ENCODE measurements around the gene CALML4. TPM values are rescaled to one million over a fixed set of nuclear protein-coding genes. Genes with fewer than 3 reads are reported as not detected.

Gene CALML4
- total RNA-seq, 1 donor from 2014 or later, result 0.91 TPM

DNA sequence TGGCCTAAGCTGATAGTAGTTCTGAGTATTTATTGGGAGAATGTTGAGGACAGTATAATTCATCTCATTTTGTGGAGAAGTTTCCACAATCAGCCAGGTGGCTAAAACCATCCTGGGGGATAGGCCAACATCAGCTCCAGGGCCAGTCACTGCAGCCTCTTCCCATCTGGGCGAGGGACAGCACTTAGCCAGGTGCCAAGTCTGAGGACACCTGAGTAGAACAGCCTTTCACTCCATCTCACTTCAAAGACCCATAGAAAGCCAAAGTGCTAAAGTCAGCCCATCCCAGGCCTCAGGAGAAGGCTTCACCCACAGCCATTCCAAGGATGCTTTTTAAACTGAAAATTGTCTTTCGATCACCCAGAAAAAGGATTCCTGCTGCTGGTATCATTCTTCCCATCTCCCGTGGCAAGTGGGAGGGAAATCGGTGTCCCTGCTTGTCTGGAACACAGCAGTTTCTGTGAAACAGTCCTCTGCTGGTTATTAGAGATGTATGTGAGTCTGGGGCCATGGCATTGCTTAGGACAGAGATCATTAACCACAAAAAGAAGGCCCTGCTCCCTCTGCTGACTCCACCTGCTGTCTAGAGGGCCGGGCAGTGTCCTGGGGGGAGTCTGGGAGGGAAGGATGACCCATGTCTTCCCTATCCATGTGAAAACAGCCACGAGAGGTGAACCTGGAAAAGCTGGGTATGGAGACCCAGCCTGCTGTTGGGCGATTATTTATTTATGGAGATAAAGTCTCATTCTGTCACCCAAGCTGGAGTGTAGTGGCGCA lies 9.6 kb downstream of the CALML4 start:
- Histone ChIP-seq H3K27ac (ENCODE audit: low read depth, low read length) (no peak overlapping the region), H3K27me3 (ENCODE audit: insufficient read depth, low read length) (no peaks in the 10 kb centered on the region), H2AFZ (ENCODE audit: low read depth, low read length) (no peak overlapping the region), H3K36me3 (ENCODE audit: insufficient read depth, low read length) (peaks cover 15% of the 10 kb centered on the region), H4K20me1 (ENCODE audit: insufficient read depth, low read length) (peaks cover 5% of the 10 kb centered on the region), H3K79me2 (ENCODE audit: insufficient read depth, low read length) (no peaks in the 10 kb centered on the region), H3K9me3 (ENCODE audit: insufficient read depth, low read depth, low read length) (no peaks in the 10 kb centered on the region), H3K9ac (ENCODE audit: low read length) (no peak overlapping the region), H3K4me2 (ENCODE audit: low read length) (no peak overlapping the region), H3K4me3 (ENCODE audit: insufficient read depth, low read depth, low read length) (no peak overlapping the region), H3K4me1 (ENCODE audit: insufficient read depth, low read length) (no peaks in the 10 kb centered on the region)
- Mint-ChIP-seq H3K4me3 (ENCODE audit: unreplicated experiment) (no peak overlapping the region), H3K4me1 (ENCODE audit: low read depth, unreplicated experiment) (peaks cover 13% of the 10 kb centered on the region), H3K27ac (ENCODE audit: unreplicated experiment) (peak overlapping the region; percentile 8), H3K36me3 (ENCODE audit: low read depth, unreplicated experiment) (peaks cover 21% of the 10 kb centered on the region), H3K27me3 (ENCODE audit: low read depth, unreplicated experiment) (no peaks in the 10 kb centered on the region), H3K9me3 (ENCODE audit: unreplicated experiment) (no peaks in the 10 kb centered on the region)
- TF ChIP-seq EZH2 (IDR thresholded peaks at IDR 0.05; ENCODE audit: insufficient read depth, low read length), result no peak
- FAIRE-seq, result no peak
- DNase-seq (ENCODE audit: low read depth), result no peak

GRCh38 chr15:68192804-68193486 lies 12.2 kb downstream of the CALML4 start:
- Histone ChIP-seq H3K27ac (ENCODE audit: low read depth, low read length) (no peak overlapping the region), H3K27me3 (ENCODE audit: insufficient read depth, low read length) (no peaks in the 10 kb centered on the region), H3K4me2 (ENCODE audit: low read length) (no peak overlapping the region), H3K9ac (ENCODE audit: low read length) (no peak overlapping the region), H3K4me1 (ENCODE audit: insufficient read depth, low read length) (peaks cover 3% of the 10 kb centered on the region), H3K9me3 (ENCODE audit: insufficient read depth, low read depth, low read length) (no peaks in the 10 kb centered on the region), H3K4me3 (ENCODE audit: insufficient read depth, low read depth, low read length) (no peak overlapping the region), H2AFZ (ENCODE audit: low read depth, low read length) (no peak overlapping the region), H3K79me2 (ENCODE audit: insufficient read depth, low read length) (no peaks in the 10 kb centered on the region), H3K36me3 (ENCODE audit: insufficient read depth, low read length) (peaks cover 27% of the 10 kb centered on the region), H4K20me1 (ENCODE audit: insufficient read depth, low read length) (no peaks in the 10 kb centered on the region)
- H3K27me3 Mint-ChIP-seq (ENCODE audit: low read depth, unreplicated experiment), result no peaks in the 10 kb centered on the region
- no peak for FAIRE-seq
- no peak for DNase-seq (ENCODE audit: low read depth)
- peaks cover 23% of the 10 kb centered on the region for H3K36me3 Mint-ChIP-seq (ENCODE audit: low read depth, unreplicated experiment)
- no peak overlapping the region for H3K4me3 Mint-ChIP-seq (ENCODE audit: unreplicated experiment)
- TF ChIP-seq, protein P1, sequence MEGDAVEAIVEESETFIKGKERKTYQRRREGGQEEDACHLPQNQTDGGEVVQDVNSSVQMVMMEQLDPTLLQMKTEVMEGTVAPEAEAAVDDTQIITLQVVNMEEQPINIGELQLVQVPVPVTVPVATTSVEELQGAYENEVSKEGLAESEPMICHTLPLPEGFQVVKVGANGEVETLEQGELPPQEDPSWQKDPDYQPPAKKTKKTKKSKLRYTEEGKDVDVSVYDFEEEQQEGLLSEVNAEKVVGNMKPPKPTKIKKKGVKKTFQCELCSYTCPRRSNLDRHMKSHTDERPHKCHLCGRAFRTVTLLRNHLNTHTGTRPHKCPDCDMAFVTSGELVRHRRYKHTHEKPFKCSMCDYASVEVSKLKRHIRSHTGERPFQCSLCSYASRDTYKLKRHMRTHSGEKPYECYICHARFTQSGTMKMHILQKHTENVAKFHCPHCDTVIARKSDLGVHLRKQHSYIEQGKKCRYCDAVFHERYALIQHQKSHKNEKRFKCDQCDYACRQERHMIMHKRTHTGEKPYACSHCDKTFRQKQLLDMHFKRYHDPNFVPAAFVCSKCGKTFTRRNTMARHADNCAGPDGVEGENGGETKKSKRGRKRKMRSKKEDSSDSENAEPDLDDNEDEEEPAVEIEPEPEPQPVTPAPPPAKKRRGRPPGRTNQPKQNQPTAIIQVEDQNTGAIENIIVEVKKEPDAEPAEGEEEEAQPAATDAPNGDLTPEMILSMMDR (IDR thresholded peaks at IDR 0.05; ENCODE audit: insufficient read depth, low read depth, low read length), result no peak
- TF ChIP-seq EZH2 (IDR thresholded peaks at IDR 0.05; ENCODE audit: insufficient read depth, low read length), result no peak
- H3K4me1 Mint-ChIP-seq (ENCODE audit: low read depth, unreplicated experiment), result peaks cover 9% of the 10 kb centered on the region
- no peak overlapping the region for H3K27ac Mint-ChIP-seq (ENCODE audit: unreplicated experiment)
- H3K9me3 Mint-ChIP-seq (ENCODE audit: unreplicated experiment), result no peaks in the 10 kb centered on the region

DNA sequence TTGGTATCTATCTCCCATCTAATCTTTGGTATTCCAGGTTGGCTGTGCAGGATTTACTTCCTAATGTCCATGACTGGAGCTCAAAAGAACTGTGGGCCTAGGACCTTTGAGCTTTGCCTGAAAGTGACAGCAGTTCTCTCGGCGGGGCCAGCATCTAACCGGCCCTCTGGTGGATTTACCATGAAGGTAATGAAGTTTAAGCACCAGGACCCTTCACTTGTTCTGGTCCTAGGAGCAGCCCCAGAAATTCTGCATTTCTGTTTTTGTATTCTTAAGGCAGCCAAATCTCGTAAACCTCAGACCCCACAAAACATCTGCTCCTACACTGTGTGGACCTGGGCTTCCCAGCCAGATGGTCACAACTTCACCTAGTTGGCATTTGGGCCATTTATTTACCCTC lies 13.0 kb downstream of the CALML4 start:
- H3K27me3 ChIP-seq (ENCODE audit: insufficient read depth, low read length), result no peaks in the 10 kb centered on the region
- no peaks in the 10 kb centered on the region for H3K79me2 ChIP-seq (ENCODE audit: insufficient read depth, low read length)
- H3K4me1 Mint-ChIP-seq (ENCODE audit: low read depth, unreplicated experiment), result peaks cover 9% of the 10 kb centered on the region
- TF ChIP-seq EZH2 (IDR thresholded peaks at IDR 0.05; ENCODE audit: insufficient read depth, low read length), result no peak
- TF ChIP-seq, protein P1 (IDR thresholded peaks at IDR 0.05; ENCODE audit: insufficient read depth, low read depth, low read length), result no peak
- H3K27me3 Mint-ChIP-seq (ENCODE audit: low read depth, unreplicated experiment), result no peaks in the 10 kb centered on the region
- FAIRE-seq, result no peak
- no peaks in the 10 kb centered on the region for H3K9me3 Mint-ChIP-seq (ENCODE audit: unreplicated experiment)
- no peak for DNase-seq (ENCODE audit: low read depth)
- H4K20me1 ChIP-seq (ENCODE audit: insufficient read depth, low read length), result no peaks in the 10 kb centered on the region
- H3K4me1 ChIP-seq (ENCODE audit: insufficient read depth, low read length), result peaks cover 9% of the 10 kb centered on the region
- H3K4me3 Mint-ChIP-seq (ENCODE audit: unreplicated experiment), result no peak overlapping the region
- H3K9me3 ChIP-seq (ENCODE audit: insufficient read depth, low read depth, low read length), result no peaks in the 10 kb centered on the region
- no peak overlapping the region for H3K9ac ChIP-seq (ENCODE audit: low read length)
- peaks cover 15% of the 10 kb centered on the region for H3K36me3 Mint-ChIP-seq (ENCODE audit: low read depth, unreplicated experiment)
- peaks cover 27% of the 10 kb centered on the region for H3K36me3 ChIP-seq (ENCODE audit: insufficient read depth, low read length)
- H2AFZ ChIP-seq (ENCODE audit: low read depth, low read length), result no peak overlapping the region
- H3K4me2 ChIP-seq (ENCODE audit: low read length), result no peak overlapping the region
- no peak overlapping the region for H3K4me3 ChIP-seq (ENCODE audit: insufficient read depth, low read depth, low read length)
- no peak overlapping the region for H3K27ac ChIP-seq (ENCODE audit: low read depth, low read length)
- H3K27ac Mint-ChIP-seq (ENCODE audit: unreplicated experiment), result no peak overlapping the region
